Left colon (tissue), 2 donors: ENCODE results near the gene UTP11. TPM values are rescaled to one million over a fixed set of nuclear protein-coding genes. Genes with fewer than 3 reads are reported as not detected.
A peak's percentile ranks its signal among the peaks of the same experiment; 100 is the strongest.

Source experiments
- ATAC-seq: fragments of 200-7000 bp; cut with Tn5 transposase; one replicate; pipeline ENCODE4 v1.9.1; 2020; ENCODE audit warnings: mild to moderate bottlenecking, moderate library complexity
- DNase-seq, 2 donors: peaks; one replicate each; pipeline ENCODE4 v3.0.0-alpha.2; 2020
- intact Hi-C, 2 donors: fragments of 100-400 bp; cut with DNase I in 1 of 2; cut with micrococcal nuclease in 1 of 2; formaldehyde crosslinking; loops; one replicate each; pipeline versions ENCODE4 v1.11.2 to v1.14.0; 2022; cut with DNase I, micrococcal nuclease
- total RNA-seq, 2 donors: library from RNA; stranded (reverse); fragmentation: NEBNext Ultra II Directional; extraction: Animal tissue kit (Norgen Biotek cat#: 25700); gene quantifications; one replicate each; pipeline ENCODE4 v1.2.1, GENCODE V29; 2021
- donor health status: DM: no; HTN: no; CAD: no.
- donor health status: DM: yes; HTN: yes; CAD: no.

Gene UTP11
- total RNA-seq, 2 donors from 2014 or later: 16.4 to 17.3 TPM

- intact Hi-C loops: no loop called here
- ATAC-seq: no peak
- no peak for DNase-seq
These were observed 11.7 kb upstream of the UTP11 start for GRCh38 chr1:38000529-38001455.

- no peak for ATAC-seq
- intact Hi-C loops: no loop called here
- peak in 1 of 2 donors; percentile 42 for DNase-seq
These were observed 9.0 kb upstream of the UTP11 start for GRCh38 chr1:38003261-38004250.

- no peak for DNase-seq
- ATAC-seq: no peak
- intact Hi-C loops: no loop called here
These were observed 8.0 kb upstream of the UTP11 start for GRCh38 chr1:38004284-38005108.

- DNase-seq (peak; percentile 54 to 56), ATAC-seq (peak; percentile 59)
- intact Hi-C loops: no loop called here
These were observed 7.1 kb upstream of the UTP11 start, which contains the start of gene FHL3 for GRCh38 chr1:38005195-38006007. Gene FHL3 (minus strand): TSS chr1:38005514. CDS start chr1:37999412, 6,102 bp downstream.

GRCh38 chr1:38006008-38006828 is 6.3 kb upstream of the UTP11 start:
- ATAC-seq (no peak), DNase-seq (no peak)
- intact Hi-C loops: no loop called here

- ATAC-seq (no peak), DNase-seq (no peak)
- intact Hi-C loops: no loop called here
These were observed 3.3 kb upstream of the UTP11 start for GRCh38 chr1:38009088-38009840.

- intact Hi-C loops: no loop called here
- ATAC-seq (no peak), DNase-seq (no peak)
These were observed 2.7 kb upstream of the UTP11 start for GRCh38 chr1:38009841-38010180.

GRCh38 chr1:38013227-38013622 is 691 bp downstream of the UTP11 start:
- intact Hi-C loops: no loop called here
- ATAC-seq: no peak
- DNase-seq: no peak

GRCh38 chr1:38014171-38014570 is 1.6 kb downstream of the UTP11 start:
- DNase-seq (no peak), ATAC-seq (no peak)
- intact Hi-C loops: no loop called here

GRCh38 chr1:38014724-38015424 is 2.3 kb downstream of the UTP11 start:
- no peak for ATAC-seq
- DNase-seq: no peak
- intact Hi-C loops: no loop called here

- no peak for ATAC-seq
- intact Hi-C loops: no loop called here
- DNase-seq: peak in 1 of 2 donors; percentile 59
These were observed 3.6 kb downstream of the UTP11 start for GRCh38 chr1:38015978-38016725.

GRCh38 chr1:38018864-38019343 is 6.4 kb downstream of the UTP11 start:
- peak; percentile 49 for ATAC-seq
- intact Hi-C loops: no loop called here
- DNase-seq: no peak

GRCh38 chr1:38020396-38020795 is 7.9 kb downstream of the UTP11 start:
- intact Hi-C loops: loop anchor here in 1 of 2 donors (5.0 kb wide), 1 partner anchor 33 kb away; no protein-coding TSS in a partner anchor
- no peak for DNase-seq

GRCh38 chr1:38021969-38022368 is 9.4 kb downstream of the UTP11 start:
- ATAC-seq: no peak
- DNase-seq: no peak
- intact Hi-C loops: loop anchor here in 1 of 2 donors (5.0 kb wide), 1 partner anchor 35 kb away; no protein-coding TSS in a partner anchor

More at GRCh38 chr1:38020396-38020795, 7.9 kb downstream of the UTP11 start:
- no peak for ATAC-seq

GRCh38 chr1:38022810-38023209 is 10.3 kb downstream of the UTP11 start:
- intact Hi-C loops: loop anchor here in 1 of 2 donors (5.0 kb wide), 1 partner anchor 36 kb away; no protein-coding TSS in a partner anchor
- ATAC-seq: no peak
- DNase-seq: no peak
